ENCODE measurements around the gene CPPED1. TPM values are rescaled to one million over a fixed set of nuclear protein-coding genes. Genes with fewer than 3 reads are reported as not detected.

The CPPED1 gene
- total and polyA plus RNA-seq, 10 of the 15 experiments (the other 5 are each of a cell fraction or from before 2014, with no cell fraction given) = 7.1 to 39.0 (median 16.0) TPM

DNA sequence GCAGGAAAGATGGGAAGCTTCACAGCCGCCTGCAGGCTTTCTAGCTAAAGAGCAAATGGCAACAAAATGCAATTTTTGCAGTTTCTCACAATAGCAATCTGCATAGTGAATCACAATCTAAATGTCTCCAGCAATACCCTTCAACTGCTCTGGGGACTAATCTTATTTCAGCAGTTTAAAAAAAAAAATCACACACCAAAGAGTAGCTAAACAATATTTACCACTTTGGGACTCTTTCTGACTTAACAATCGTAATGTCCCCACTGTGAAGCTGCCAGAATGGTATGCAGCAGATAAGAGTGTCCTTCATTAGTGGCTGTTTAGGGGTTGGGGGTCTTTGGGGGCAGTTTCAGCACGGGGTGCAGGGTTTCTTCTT is 9.8 kb downstream of the CPPED1 start:
- Histone ChIP-seq H3K4me1 (ENCODE audit: control insufficient read depth, insufficient read depth, low read length) (no peaks in the 10 kb centered on the region), H4K20me1 (ENCODE audit: control insufficient read depth, insufficient read depth) (no peaks in the 10 kb centered on the region), H3K9me3 (replicated peaks; ENCODE audit: control insufficient read depth, insufficient read depth, low read length) (peaks cover 2% of the 10 kb centered on the region; the same call in 1 of the 3 replicates), H2AFZ (ENCODE audit: control insufficient read depth, low read depth, low read length) (no peak overlapping the region), H3K4me3 (no peak overlapping the region), H3K36me3 (ENCODE audit: control insufficient read depth in 2 of 2, insufficient read depth in 2 of 2, low read length in 1 of 2) (no peaks in the 10 kb centered on the region), H3K27me3 (replicated peaks in 1 of 2; ENCODE audit: control insufficient read depth in 2 of 2, insufficient read depth in 2 of 2, low read length in 1 of 2) (no peaks in the 10 kb centered on the region), H3K9ac (ENCODE audit: control insufficient read depth, insufficient read depth, low read length) (no peak overlapping the region), H3K4me2 (ENCODE audit: control insufficient read depth, insufficient read depth) (no peak overlapping the region), H3K27ac (ENCODE audit: control insufficient read depth, insufficient read depth) (no peak overlapping the region), H3K79me2 (ENCODE audit: control insufficient read depth, insufficient read depth, low read length) (no peaks in the 10 kb centered on the region)
- ChIA-PET CTCF (no interaction called here), SMC1A (ENCODE audit: uncharacterized antibody, unreplicated experiment) (interaction anchor here (0.6 kb wide), 1 partner anchor 114 kb away, joined by 3 read pairs; no protein-coding TSS in a partner anchor), RAD21 (ENCODE audit: unreplicated experiment) (no interaction called here), POLR2A (interaction anchor here (0.5 to 0.8 kb wide), 4 partner anchors 9 to 28 kb away, joined by 3 to 7 read pairs (median 4); no protein-coding TSS in a partner anchor)
- in situ Hi-C loops (cut with MboI) = no loop called here
- DNase-seq (ENCODE audit: low read depth, low spot score) (no peak), FAIRE-seq (no peak), ATAC-seq (no peak)
- no peak for TF ChIP-seq ASH2L (IDR thresholded peaks at IDR 0.05; ENCODE audit: borderline replicate concordance, low read depth)
- TF ChIP-seq, protein P1, sequence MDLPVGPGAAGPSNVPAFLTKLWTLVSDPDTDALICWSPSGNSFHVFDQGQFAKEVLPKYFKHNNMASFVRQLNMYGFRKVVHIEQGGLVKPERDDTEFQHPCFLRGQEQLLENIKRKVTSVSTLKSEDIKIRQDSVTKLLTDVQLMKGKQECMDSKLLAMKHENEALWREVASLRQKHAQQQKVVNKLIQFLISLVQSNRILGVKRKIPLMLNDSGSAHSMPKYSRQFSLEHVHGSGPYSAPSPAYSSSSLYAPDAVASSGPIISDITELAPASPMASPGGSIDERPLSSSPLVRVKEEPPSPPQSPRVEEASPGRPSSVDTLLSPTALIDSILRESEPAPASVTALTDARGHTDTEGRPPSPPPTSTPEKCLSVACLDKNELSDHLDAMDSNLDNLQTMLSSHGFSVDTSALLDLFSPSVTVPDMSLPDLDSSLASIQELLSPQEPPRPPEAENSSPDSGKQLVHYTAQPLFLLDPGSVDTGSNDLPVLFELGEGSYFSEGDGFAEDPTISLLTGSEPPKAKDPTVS (IDR thresholded peaks at IDR 0.05; ENCODE audit: low read depth, low read length) = no peak
- no peak for TF ChIP-seq TCF12 (IDR thresholded peaks at IDR 0.05; ENCODE audit: low read depth, low read length)
- no TSS peak for BruUV-seq (replicated peaks)
- WGBS (ENCODE audit: insufficient coverage, insufficient replicate concordance, low lambda C conversion rate, missing lambda C conversion rate) = 65% methylated on average over 3 of the region's 3 CpGs
- intact Hi-C loops (cut with micrococcal nuclease; ENCODE audit: unreplicated experiment) = no loop called here

DNA sequence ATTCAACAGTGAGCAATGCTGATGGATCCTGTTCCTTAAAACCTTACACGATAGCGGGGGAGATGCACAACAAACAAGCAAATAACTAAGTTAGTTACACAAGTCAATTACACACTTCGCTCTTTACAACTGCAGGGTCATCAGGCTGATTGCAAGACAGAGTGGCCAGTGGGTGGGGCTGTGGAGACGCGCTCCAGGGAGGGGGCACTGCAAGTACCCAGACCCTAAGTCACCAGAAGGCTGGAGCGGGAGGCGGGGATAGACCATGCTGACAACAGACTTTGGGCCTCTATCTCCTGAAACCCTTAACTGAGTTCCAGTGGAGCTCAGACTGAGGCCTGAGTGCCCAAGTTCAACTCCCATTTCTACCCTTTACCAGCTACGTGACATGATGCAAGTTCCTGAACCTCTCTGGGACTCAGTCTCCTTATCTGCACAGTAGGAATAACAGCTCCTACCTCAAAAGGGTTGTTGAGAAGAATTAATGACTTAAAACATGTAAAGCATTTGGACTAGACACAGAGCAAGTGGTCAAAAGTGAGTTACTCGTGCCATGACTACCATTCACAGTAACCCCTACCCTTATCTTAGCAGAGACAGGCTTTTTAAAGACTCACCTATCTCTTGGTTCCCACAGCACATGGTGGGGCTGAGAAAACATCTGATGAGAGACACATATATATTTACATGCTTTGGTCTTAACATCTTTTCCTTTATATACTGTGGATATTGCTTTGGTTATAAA is 10.4 kb downstream of the CPPED1 start:
- no peaks in the 10 kb centered on the region; a peak in 1 of 4 replicates for H3K36me3 ChIP-seq (ENCODE audit: control insufficient read depth in 2 of 2, insufficient read depth in 2 of 2, low read length in 1 of 2)
- intact Hi-C loops (cut with micrococcal nuclease; ENCODE audit: unreplicated experiment) (no loop called here), in situ Hi-C loops (cut with MboI) (no loop called here)
- no peak overlapping the region for H3K9ac ChIP-seq (ENCODE audit: control insufficient read depth, insufficient read depth, low read length)
- FAIRE-seq (no peak), ATAC-seq (no peak), DNase-seq (ENCODE audit: low read depth, low spot score) (no peak)
- H3K79me2 ChIP-seq (ENCODE audit: control insufficient read depth, insufficient read depth, low read length) = no peaks in the 10 kb centered on the region
- SMC1A ChIA-PET (ENCODE audit: uncharacterized antibody, unreplicated experiment) = no interaction called here
- WGBS (ENCODE audit: insufficient coverage, insufficient replicate concordance, low lambda C conversion rate, missing lambda C conversion rate) = 96% methylated on average over 9 of the region's 9 CpGs
- no peak overlapping the region for H3K4me2 ChIP-seq (ENCODE audit: control insufficient read depth, insufficient read depth)
- no peak overlapping the region for H2AFZ ChIP-seq (ENCODE audit: control insufficient read depth, low read depth, low read length)
- RAD21 ChIA-PET (ENCODE audit: unreplicated experiment) = no interaction called here
- no peaks in the 10 kb centered on the region for H3K27me3 ChIP-seq (replicated peaks in 1 of 2; ENCODE audit: control insufficient read depth in 2 of 2, insufficient read depth in 2 of 2, low read length in 1 of 2)
- H3K27ac ChIP-seq (ENCODE audit: control insufficient read depth, insufficient read depth) = no peak overlapping the region
- CTCF ChIA-PET = interaction anchor here (0.6 to 1.2 kb wide), 2 partner anchors 8 to 442 kb away, joined by 3 read pairs; no protein-coding TSS in a partner anchor
- POLR2A ChIA-PET = interaction anchor here (0.6 to 0.8 kb wide), 2 partner anchors 9 to 10 kb away, joined by 3 read pairs; no protein-coding TSS in a partner anchor
- no peak overlapping the region for H3K4me3 ChIP-seq
- no TSS peak for BruUV-seq (replicated peaks)
- no peaks in the 10 kb centered on the region for H3K4me1 ChIP-seq (ENCODE audit: control insufficient read depth, insufficient read depth, low read length)
- H3K9me3 ChIP-seq (replicated peaks; ENCODE audit: control insufficient read depth, insufficient read depth, low read length) = peaks cover 2% of the 10 kb centered on the region; the same call in 1 of the 3 replicates
- H4K20me1 ChIP-seq (ENCODE audit: control insufficient read depth, insufficient read depth) = no peaks in the 10 kb centered on the region
- TF ChIP-seq, protein P2, sequence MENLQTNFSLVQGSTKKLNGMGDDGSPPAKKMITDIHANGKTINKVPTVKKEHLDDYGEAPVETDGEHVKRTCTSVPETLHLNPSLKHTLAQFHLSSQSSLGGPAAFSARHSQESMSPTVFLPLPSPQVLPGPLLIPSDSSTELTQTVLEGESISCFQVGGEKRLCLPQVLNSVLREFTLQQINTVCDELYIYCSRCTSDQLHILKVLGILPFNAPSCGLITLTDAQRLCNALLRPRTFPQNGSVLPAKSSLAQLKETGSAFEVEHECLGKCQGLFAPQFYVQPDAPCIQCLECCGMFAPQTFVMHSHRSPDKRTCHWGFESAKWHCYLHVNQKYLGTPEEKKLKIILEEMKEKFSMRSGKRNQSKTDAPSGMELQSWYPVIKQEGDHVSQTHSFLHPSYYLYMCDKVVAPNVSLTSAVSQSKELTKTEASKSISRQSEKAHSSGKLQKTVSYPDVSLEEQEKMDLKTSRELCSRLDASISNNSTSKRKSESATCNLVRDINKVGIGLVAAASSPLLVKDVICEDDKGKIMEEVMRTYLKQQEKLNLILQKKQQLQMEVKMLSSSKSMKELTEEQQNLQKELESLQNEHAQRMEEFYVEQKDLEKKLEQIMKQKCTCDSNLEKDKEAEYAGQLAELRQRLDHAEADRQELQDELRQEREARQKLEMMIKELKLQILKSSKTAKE (IDR thresholded peaks at IDR 0.05; ENCODE audit: low read depth, poor library complexity, severe bottlenecking) = no peak
- TF ChIP-seq ZNF207 (IDR thresholded peaks at IDR 0.05; ENCODE audit: borderline replicate concordance) (no peak), SREBF1 (IDR thresholded peaks at IDR 0.05; ENCODE audit: low read length) (no peak), NFIC (IDR thresholded peaks at IDR 0.05; ENCODE audit: low read depth, low read length) (no peak), IKZF1 (conservative IDR thresholded peaks at IDR 0.05) (no peak), FOS (IDR thresholded peaks at IDR 0.05; ENCODE audit: borderline replicate concordance, extremely low read depth, insufficient read length) (no peak), TBL1XR1 (IDR thresholded peaks at IDR 0.05; ENCODE audit: low read depth, low read length) (no peak), HDGF (IDR thresholded peaks at IDR 0.05) (no peak)
- TF ChIP-seq, protein P3, sequence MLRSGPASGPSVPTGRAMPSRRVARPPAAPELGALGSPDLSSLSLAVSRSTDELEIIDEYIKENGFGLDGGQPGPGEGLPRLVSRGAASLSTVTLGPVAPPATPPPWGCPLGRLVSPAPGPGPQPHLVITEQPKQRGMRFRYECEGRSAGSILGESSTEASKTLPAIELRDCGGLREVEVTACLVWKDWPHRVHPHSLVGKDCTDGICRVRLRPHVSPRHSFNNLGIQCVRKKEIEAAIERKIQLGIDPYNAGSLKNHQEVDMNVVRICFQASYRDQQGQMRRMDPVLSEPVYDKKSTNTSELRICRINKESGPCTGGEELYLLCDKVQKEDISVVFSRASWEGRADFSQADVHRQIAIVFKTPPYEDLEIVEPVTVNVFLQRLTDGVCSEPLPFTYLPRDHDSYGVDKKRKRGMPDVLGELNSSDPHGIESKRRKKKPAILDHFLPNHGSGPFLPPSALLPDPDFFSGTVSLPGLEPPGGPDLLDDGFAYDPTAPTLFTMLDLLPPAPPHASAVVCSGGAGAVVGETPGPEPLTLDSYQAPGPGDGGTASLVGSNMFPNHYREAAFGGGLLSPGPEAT (IDR thresholded peaks at IDR 0.05; ENCODE audit: low read depth) = no peak
